AG04449 (cell line): ENCODE measurements around the gene MEGF9.

Experiments used
- CTCF ChIA-PET: fragments of 350-600 bp; formaldehyde crosslinking; extraction: SDS; loops from one replicate; lab custom pipeline; 2021; ENCODE audit warnings: antibody characterized with exemption; lab: Yijun Ruan, JAX
- POLR2A ChIA-PET: fragments of 400-600, 350-600 bp; formaldehyde crosslinking; extraction: SDS; loops from one replicate; lab custom pipeline; 2020; ENCODE audit warnings: antibody characterized with exemption, inconsistent platforms; lab: Yijun Ruan, JAX
- DNase-seq: peaks from one replicate; pipeline ENCODE4 v3.0.0-alpha.2; 2010; ENCODE audit warnings: low read depth, low spot score
- H3K4me3 ChIP-seq: 2 replicates; pipeline ENCODE4 v1.5.1; 2011; ENCODE audit warnings: low read depth, mild to moderate bottlenecking, control low read depth, low read length
- CTCF ChIP-seq: IDR thresholded peaks from one replicate; pipeline ENCODE4 v1.5.1; 2011; ENCODE audit warnings: mild to moderate bottlenecking, moderate library complexity, low read length, control low read depth, inconsistent platforms; ENCODE audit not compliant: insufficient read depth; ENCODE audit errors: missing control alignments

MEGF9 gene

DNA sequence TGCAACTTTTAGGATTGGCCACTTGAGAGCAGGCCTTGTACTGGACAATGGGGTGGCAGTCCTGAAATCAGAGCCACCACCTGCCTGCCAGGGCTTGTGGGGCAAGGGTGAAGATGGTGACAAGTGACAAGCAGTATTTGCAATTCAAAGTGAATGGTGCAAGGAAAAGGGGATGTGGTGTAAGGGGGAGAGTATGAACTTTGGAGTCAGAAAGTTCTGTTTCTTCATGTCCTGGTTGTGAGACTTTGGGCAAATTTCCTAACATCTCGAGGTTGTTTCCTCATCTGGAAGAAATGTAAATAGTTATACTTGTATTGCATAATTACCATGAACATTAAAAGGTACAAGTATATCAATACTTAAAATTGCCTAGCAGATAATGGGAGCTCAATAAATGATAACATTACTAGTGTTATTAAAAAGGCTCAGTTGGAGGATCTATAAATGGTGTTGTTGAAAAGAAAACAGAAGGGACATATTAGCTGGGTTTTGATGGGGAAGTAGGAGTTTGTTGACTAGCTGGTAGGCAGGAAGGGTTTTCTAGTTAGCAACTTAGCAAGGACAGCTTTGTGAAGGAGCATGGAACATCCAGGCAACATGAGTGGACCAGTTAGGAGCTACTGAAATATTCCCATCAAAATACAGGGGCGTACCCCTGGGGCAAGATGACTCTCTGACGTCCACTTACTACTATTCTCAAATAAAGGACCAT lies 21.3 kb upstream of the MEGF9 start:
- H3K4me3 ChIP-seq, result no peak overlapping the region
- TF ChIP-seq CTCF, result no peak
- DNase-seq, result peak; percentile 26
- ChIA-PET POLR2A (no interaction called here), CTCF (interaction anchor here (0.8 to 1.9 kb wide), 4 partner anchors 20 to 116 kb away, joined by 3 to 8 read pairs (median 5); no protein-coding TSS in a partner anchor)

DNA sequence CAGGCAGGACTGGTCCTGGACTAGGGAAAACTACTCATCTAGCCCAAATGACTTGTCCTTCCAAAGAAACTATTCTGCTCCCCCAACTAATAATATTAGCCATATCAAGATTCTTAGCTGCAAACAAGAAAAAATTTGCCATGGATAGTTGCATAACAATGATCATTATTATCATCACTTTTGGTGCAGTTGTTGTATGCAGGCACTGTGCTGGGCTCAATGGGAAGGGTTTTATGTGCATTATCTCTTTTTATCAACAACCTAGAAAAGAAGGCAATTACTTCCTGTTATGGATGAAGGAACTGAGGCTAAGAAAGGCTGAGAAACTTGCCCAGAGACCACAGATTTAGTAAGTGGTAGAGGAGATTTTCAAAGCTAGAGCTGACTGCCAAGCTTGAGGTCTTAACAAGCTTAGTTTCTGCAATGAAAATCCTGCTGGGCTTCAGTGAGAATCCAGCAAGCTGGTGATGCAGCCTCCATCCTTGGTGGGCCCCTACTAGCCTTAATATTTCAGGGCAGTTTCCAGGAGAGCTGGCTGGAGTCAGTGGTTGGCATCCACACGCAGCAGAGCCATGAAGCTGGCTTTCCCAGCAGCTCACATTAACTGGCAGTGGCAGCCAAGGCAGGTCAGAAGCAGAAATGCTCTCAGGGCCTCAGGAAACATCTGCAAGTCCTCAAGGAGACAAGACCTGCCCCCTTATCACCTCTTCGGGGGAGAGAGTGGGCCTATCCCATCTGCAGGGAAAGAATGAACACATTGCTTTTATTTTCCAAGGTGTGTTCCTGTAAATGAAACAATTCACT lies 20.5 kb upstream of the MEGF9 start:
- no peak overlapping the region for H3K4me3 ChIP-seq
- no peak for TF ChIP-seq CTCF
- ChIA-PET CTCF (interaction anchor here (1.2 to 1.9 kb wide), 3 partner anchors 21 to 115 kb away, joined by 4 to 8 read pairs (median 6); no protein-coding TSS in a partner anchor), POLR2A (no interaction called here)
- no peak for DNase-seq

GRCh38 chr9:120733190-120733589 lies 18.9 kb upstream of the MEGF9 start:
- POLR2A ChIA-PET, result interaction anchor here (1.1 kb wide), 1 partner anchor 18 kb away, joined by 3 read pairs; no protein-coding TSS in a partner anchor
- CTCF ChIA-PET, result interaction anchor here (3.4 kb wide), 1 partner anchor 22 kb away, joined by 14 read pairs; no protein-coding TSS in a partner anchor
- TF ChIP-seq CTCF, result no peak
- peak; percentile 52 for DNase-seq
- no peak overlapping the region for H3K4me3 ChIP-seq

DNA sequence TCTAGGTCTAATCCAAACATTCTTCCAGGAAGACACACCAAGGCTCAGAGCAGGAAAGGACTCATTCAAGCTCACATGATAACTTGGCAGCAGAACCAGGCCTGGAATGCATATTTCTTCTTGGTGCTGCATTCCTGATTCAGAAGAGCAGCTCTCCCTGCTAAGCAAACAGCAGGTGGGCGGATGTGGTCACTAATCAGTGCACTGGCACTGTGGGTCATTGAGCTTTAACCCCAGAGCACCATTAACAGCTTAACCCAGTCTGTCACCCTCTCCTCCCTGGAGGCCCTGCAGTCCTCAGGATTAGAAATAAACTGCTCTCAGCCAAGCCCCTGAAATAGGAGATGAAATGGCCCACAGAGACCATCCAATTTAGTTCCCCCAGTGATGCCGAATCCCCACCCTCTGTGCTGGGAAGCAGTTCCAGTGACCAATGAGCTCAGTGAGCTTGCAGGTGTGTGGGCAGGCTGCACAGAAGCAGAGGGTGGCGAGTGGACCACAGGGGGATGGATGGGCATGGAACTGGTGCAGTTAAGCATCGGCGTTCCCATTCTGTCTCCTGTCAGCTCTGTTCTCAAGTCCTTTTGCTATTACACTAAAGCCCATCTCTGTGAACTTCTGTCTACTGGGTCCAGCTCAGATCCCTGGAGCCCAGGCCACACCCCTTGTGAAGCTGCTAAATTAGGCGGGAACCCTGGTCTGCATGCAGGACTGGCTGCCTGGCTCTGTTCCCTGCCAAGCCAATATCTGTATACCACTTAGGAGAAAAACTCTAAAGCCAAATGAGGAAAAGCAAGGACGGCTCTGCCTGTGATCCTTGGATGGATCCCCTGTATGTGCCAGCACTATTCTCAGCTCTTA lies 16.6 kb upstream of the MEGF9 start:
- H3K4me3 ChIP-seq, result no peak overlapping the region
- DNase-seq, result peak; percentile 83
- no peak for TF ChIP-seq CTCF
- ChIA-PET POLR2A (interaction anchor here (0.7 to 1.7 kb wide), 2 partner anchors 16 to 41 kb away, joined by 4 to 7 read pairs; partner anchors contain the start of gene MEGF9), CTCF (interaction anchor here (1.1 to 3.4 kb wide), 6 partner anchors 13 to 250 kb away, joined by 3 to 14 read pairs (median 4); no protein-coding TSS in a partner anchor)

DNA sequence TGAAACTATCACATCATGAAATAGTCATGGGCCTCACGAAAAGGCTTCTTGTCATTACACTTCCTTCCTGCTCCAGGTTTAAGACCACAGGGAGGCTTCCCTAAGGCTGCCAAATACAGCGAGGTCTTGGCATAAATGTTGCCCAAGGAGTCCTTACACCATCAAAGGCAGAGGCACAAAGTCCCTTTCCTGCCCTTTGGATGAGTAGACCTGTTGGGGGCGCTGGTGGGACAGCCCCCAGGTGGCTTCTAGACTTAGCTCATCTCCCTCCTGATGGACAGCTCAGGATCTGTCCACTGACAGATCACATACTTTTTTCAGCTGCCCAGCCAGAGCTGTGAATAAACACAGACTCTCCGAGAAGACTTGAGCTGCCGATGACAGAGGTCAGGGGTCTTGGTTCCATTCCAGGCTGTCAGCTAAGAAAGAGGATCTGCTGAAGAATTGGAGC lies 15.5 kb upstream of the MEGF9 start:
- ChIA-PET POLR2A (interaction anchor here (0.7 to 1.7 kb wide), 2 partner anchors 15 to 40 kb away, joined by 4 to 7 read pairs; partner anchors contain the start of gene MEGF9), CTCF (interaction anchor here (1.3 to 3.4 kb wide), 4 partner anchors 12 to 252 kb away, joined by 3 to 14 read pairs (median 6); no protein-coding TSS in a partner anchor)
- no peak overlapping the region for H3K4me3 ChIP-seq
- no peak for TF ChIP-seq CTCF
- DNase-seq, result no peak
